DND-41 (cell line): ENCODE results near the gene ZC3H12C.

Experiments
- ATAC-seq: fragments of 200-7000 bp; cut with Tn5 transposase; 3 replicates; pipeline ENCODE4 v1.9.1; 2021; ENCODE audit warnings: low read depth; ENCODE audit not compliant: insufficient read depth
- DNase-seq: peaks from one replicate; pipeline ENCODE4 v3.0.0-alpha.2; 2020
- H2AFZ ChIP-seq: 2 replicates; pipeline ENCODE4 v1.6.0; 2012; ENCODE audit warnings: low read depth, low read length
- H3K27ac ChIP-seq: 2 replicates; pipeline ENCODE4 v1.5.1; 2012; ENCODE audit warnings: low read length, inconsistent platforms
- H3K27me3 ChIP-seq: fragments of 200-600 bp; sonication (generic); 2 replicates; pipeline ENCODE4 v1.6.0; 2012; ENCODE audit warnings: low read length, mild to moderate bottlenecking, inconsistent platforms; ENCODE audit not compliant: insufficient read depth, poor library complexity
- H3K36me3 ChIP-seq: 2 replicates; pipeline ENCODE4 v1.5.1; 2012; ENCODE audit warnings: low read length, inconsistent platforms; ENCODE audit not compliant: insufficient read depth
- H3K4me1 ChIP-seq: 2 replicates; pipeline ENCODE4 v1.5.1; 2012; ENCODE audit warnings: mild to moderate bottlenecking, low read length; ENCODE audit not compliant: insufficient read depth
- H3K4me2 ChIP-seq: 2 replicates; pipeline ENCODE4 v1.6.0; 2012; ENCODE audit warnings: mild to moderate bottlenecking, moderate library complexity, low read length, inconsistent platforms; ENCODE audit not compliant: insufficient read depth
- H3K4me3 ChIP-seq, 2 experiments: fragments of 200-600 bp in 1 of 2; shearing (Covaris generic) in 1 of 2; 2 replicates each; pipeline ENCODE4 v1.5.1; 2012 to 2016; ENCODE audit warnings: inconsistent platforms in 2 of 2, low read length in 2 of 2, mild to moderate bottlenecking in 2 of 2, low read depth in 1 of 2, moderate library complexity in 1 of 2
- H3K79me2 ChIP-seq: 2 replicates; pipeline ENCODE4 v1.6.0; 2012; ENCODE audit warnings: low read length, inconsistent platforms; ENCODE audit not compliant: insufficient read depth
- H3K9ac ChIP-seq: 2 replicates; pipeline ENCODE4 v1.6.0; 2012; ENCODE audit warnings: low read depth, mild to moderate bottlenecking, inconsistent platforms, low read length, moderate library complexity
- H3K9me3 ChIP-seq: 2 replicates; pipeline ENCODE4 v1.5.1; 2012; ENCODE audit warnings: low read length, moderate library complexity, mild to moderate bottlenecking, inconsistent platforms; ENCODE audit not compliant: insufficient read depth, severe bottlenecking
- H4K20me1 ChIP-seq: 2 replicates; pipeline ENCODE4 v1.6.0; 2012; ENCODE audit warnings: low read length; ENCODE audit not compliant: insufficient read depth
- EZH2 ChIP-seq: IDR thresholded peaks from 3 replicates; pipeline ENCODE4 v1.6.1; 2012; ENCODE audit warnings: borderline replicate concordance, low read depth, mild to moderate bottlenecking, moderate library complexity, low read length, inconsistent platforms; ENCODE audit not compliant: severe bottlenecking
- TF ChIP-seq, protein P1 (sequence below): IDR thresholded peaks from 2 replicates; pipeline ENCODE4 v1.5.1; 2012; ENCODE audit warnings: borderline replicate concordance, low read length, moderate library complexity, mild to moderate bottlenecking; ENCODE audit not compliant: poor library complexity, severe bottlenecking; ENCODE audit errors: extremely low read depth

ZC3H12C gene

DNA sequence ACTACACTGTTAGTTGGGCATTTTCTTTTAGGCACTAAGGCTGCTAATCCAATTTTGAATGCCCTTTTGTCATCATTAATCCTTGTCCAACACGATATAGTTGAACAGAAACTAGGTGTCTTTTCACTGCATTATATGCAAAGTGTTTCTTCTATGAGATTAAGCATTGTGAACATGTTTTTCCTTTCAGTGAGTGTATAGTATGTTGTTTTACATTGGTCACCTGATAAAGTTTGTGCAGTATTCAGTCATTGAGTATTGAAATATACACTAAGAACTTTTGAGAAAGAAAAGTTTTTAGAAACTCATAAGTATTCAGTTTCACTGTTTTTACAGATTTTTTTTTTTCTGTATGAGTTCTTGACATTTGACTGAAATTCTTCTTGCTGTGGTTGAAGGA, 59.0 kb downstream of the ZC3H12C start:
- ATAC-seq: no peak
- H3K4me1 ChIP-seq: no peaks in the 10 kb centered on the region

DNA sequence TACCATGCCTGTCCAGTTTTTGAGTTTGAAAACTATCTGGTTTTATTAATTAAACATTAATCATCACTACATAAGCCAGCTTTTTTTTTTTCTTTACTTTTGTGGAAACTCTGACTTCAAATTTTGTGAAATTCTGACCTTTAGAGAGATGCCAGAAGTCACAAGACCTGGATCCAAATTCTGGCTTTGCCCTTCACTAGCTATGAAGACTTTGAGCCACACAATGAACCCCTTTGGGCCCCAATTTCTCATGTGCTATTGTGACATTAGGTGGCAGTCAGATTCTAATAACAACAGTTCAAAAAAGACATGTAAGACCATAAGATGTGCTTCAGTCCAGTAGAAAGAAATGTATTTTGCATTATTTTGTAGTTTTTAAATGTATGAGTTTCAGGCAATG, 60.3 kb downstream of the ZC3H12C start:
- Histone ChIP-seq H3K9ac (no peak overlapping the region), H3K4me3 (no peak overlapping the region), H3K27ac (no peak overlapping the region), H3K4me1 (no peaks in the 10 kb centered on the region), H4K20me1 (no peaks in the 10 kb centered on the region), H3K36me3 (no peaks in the 10 kb centered on the region), H3K79me2 (no peaks in the 10 kb centered on the region), H2AFZ (no peak overlapping the region), H3K9me3 (no peaks in the 10 kb centered on the region), H3K4me2 (no peak overlapping the region), H3K27me3 (no peaks in the 10 kb centered on the region)
- ATAC-seq: no peak
- TF ChIP-seq EZH2: no peak
- TF ChIP-seq, protein P1, sequence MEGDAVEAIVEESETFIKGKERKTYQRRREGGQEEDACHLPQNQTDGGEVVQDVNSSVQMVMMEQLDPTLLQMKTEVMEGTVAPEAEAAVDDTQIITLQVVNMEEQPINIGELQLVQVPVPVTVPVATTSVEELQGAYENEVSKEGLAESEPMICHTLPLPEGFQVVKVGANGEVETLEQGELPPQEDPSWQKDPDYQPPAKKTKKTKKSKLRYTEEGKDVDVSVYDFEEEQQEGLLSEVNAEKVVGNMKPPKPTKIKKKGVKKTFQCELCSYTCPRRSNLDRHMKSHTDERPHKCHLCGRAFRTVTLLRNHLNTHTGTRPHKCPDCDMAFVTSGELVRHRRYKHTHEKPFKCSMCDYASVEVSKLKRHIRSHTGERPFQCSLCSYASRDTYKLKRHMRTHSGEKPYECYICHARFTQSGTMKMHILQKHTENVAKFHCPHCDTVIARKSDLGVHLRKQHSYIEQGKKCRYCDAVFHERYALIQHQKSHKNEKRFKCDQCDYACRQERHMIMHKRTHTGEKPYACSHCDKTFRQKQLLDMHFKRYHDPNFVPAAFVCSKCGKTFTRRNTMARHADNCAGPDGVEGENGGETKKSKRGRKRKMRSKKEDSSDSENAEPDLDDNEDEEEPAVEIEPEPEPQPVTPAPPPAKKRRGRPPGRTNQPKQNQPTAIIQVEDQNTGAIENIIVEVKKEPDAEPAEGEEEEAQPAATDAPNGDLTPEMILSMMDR: no peak
- DNase-seq: no peak

More for the DNA sequence above, 59.0 kb downstream of the ZC3H12C start:
- Histone ChIP-seq H2AFZ (no peak overlapping the region), H3K27ac (no peak overlapping the region), H3K4me2 (no peak overlapping the region), H3K9ac (no peak overlapping the region), H3K79me2 (no peaks in the 10 kb centered on the region), H3K9me3 (no peaks in the 10 kb centered on the region), H3K4me3 (no peak overlapping the region), H3K36me3 (no peaks in the 10 kb centered on the region), H3K27me3 (no peaks in the 10 kb centered on the region), H4K20me1 (no peaks in the 10 kb centered on the region)
- TF ChIP-seq, protein P1: no peak
- TF ChIP-seq EZH2: no peak
- no peak for DNase-seq

DNA sequence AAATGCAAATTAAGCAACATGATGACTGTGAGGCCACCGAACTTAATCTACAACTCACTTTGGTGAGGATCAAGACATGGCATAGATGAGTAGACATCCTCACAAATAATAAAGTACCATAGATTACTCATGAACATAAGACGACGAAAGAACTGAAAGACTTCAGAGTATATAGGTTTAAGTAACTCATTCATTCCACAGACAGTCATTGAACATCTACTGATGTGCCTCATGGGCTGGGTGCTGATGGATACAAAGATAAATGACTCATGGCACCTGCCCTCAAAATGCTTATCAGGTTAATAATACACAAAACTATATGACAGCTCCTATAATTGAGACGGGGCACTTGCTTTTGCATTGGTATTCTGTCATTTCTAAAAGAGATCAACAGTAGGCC, 63.3 kb downstream of the ZC3H12C start:
- no peak for DNase-seq
- Histone ChIP-seq H3K9ac (no peak overlapping the region), H3K27ac (no peak overlapping the region), H3K79me2 (no peaks in the 10 kb centered on the region), H3K36me3 (no peaks in the 10 kb centered on the region), H3K9me3 (no peaks in the 10 kb centered on the region), H3K4me2 (no peak overlapping the region), H3K4me1 (no peaks in the 10 kb centered on the region), H3K4me3 (no peak overlapping the region), H2AFZ (no peak overlapping the region), H3K27me3 (no peaks in the 10 kb centered on the region), H4K20me1 (no peaks in the 10 kb centered on the region)
- TF ChIP-seq, protein P1: no peak
- no peak for TF ChIP-seq EZH2
- no peak for ATAC-seq
